GM12878 (cell line): Measurements from ENCODE around the gene NR4A2. TPM values are rescaled to one million over a fixed set of nuclear protein-coding genes. Genes with fewer than 3 reads are reported as not detected.

ENCODE experiments used
- ATF7 ChIP-seq: fragments of 450-650 bp; IDR thresholded peaks from 2 replicates; pipeline ENCODE4 v1.6.1; 2016; ENCODE audit warnings: low read depth, mild to moderate bottlenecking
- BCL11A ChIP-seq: IDR thresholded peaks from 2 replicates; pipeline ENCODE4 v1.6.1; 2011; ENCODE audit warnings: low read depth, low read length
- EZH2 ChIP-seq: IDR thresholded peaks from 2 replicates; pipeline ENCODE4 v1.6.1; 2012; ENCODE audit warnings: low read depth, mild to moderate bottlenecking, control low read depth, inconsistent platforms, low read length, borderline replicate concordance; ENCODE audit not compliant: control insufficient read depth
- FOXK2 ChIP-seq: fragments of 450-650 bp; IDR thresholded peaks from 2 replicates; pipeline ENCODE4 v1.6.1; 2017; ENCODE audit warnings: mild to moderate bottlenecking, moderate library complexity
- HDAC6 ChIP-seq: fragments of 200-600 bp; sonication (generic); IDR thresholded peaks from one replicate; pipeline ENCODE4 v1.8.0; 2017; ENCODE audit warnings: antibody characterized with exemption; ENCODE audit not compliant: unreplicated experiment
- KDM1A ChIP-seq: fragments of 200-600 bp; sonication (generic); IDR thresholded peaks from 2 replicates; pipeline ENCODE4 v1.6.1; 2016; ENCODE audit warnings: borderline replicate concordance
- MTA3 ChIP-seq: IDR thresholded peaks from 2 replicates; pipeline ENCODE4 v1.6.1; 2012; ENCODE audit warnings: low read length, inconsistent platforms, borderline replicate concordance
- NR2F1 ChIP-seq: fragments of 450-650 bp; conservative IDR thresholded peaks from 2 replicates; pipeline ENCODE4 v1.6.1; 2017; ENCODE audit warnings: mild to moderate bottlenecking
- PAX8 ChIP-seq: fragments of 450-650 bp; IDR thresholded peaks from 2 replicates; pipeline ENCODE4 v1.6.1; 2017; ENCODE audit warnings: mild to moderate bottlenecking, moderate library complexity
- SMARCA5 ChIP-seq: fragments of 450-650 bp; IDR thresholded peaks from 2 replicates; pipeline ENCODE4 v1.6.1; 2017; ENCODE audit warnings: mild to moderate bottlenecking
- SPI1 ChIP-seq: IDR thresholded peaks from 2 replicates; pipeline ENCODE4 v1.6.1; 2011; ENCODE audit warnings: low read depth, mild to moderate bottlenecking, low read length, moderate library complexity, borderline replicate concordance; ENCODE audit not compliant: insufficient read depth
- SREBF1 ChIP-seq: IDR thresholded peaks from 2 replicates; pipeline ENCODE4 v1.6.1; 2012; ENCODE audit warnings: mild to moderate bottlenecking, low read length
- YBX1 ChIP-seq: fragments of 450-650 bp; IDR thresholded peaks from 2 replicates; pipeline ENCODE4 v1.6.1; 2016; ENCODE audit warnings: antibody characterized with exemption
- ZNF207 ChIP-seq: fragments of 450-650 bp; IDR thresholded peaks from 2 replicates; pipeline ENCODE4 v1.6.1; 2014; ENCODE audit warnings: antibody characterized with exemption, mild to moderate bottlenecking, borderline replicate concordance
- polyA plus RNA-seq, 11 experiments: library from polyadenylated mRNA; depleted of rRNA in 4 of 11; unstranded in 6 of 11; stranded (reverse) in 5 of 11; fragments of >200 nt; fragmentation: Nextera tagmentation in 4 of 11; fragmentation: Illumina TruSeq in 1 of 11; extraction: Ambion mirVana in 4 of 11; extraction: Trizol in 1 of 11; gene quantifications; 1 replicate in 1 of 11; 2 replicates in 10 of 11; pipeline versions ENCODE4 v1.2.1 to v1.2.3, GENCODE V29; 2011 to 2016; ENCODE audit warnings: inconsistent platforms in 2 of 11, missing spikeins in 2 of 11, low read depth in 1 of 11
- total RNA-seq, 4 experiments: library from RNA; depleted of rRNA in 3 of 4; stranded (reverse); fragments of >200 nt in 3 of 4; fragmentation: Illumina TruSeq in 1 of 4; extraction: Trizol in 1 of 4; gene quantifications; 2 replicates each; pipeline versions ENCODE4 v1.2.1 to v1.2.3, GENCODE V29; 2013 to 2021
- TF ChIP-seq, protein P1 (sequence below): fragments of 450-650 bp; IDR thresholded peaks from 2 replicates; pipeline ENCODE4 v1.6.1; 2016; ENCODE audit warnings: mild to moderate bottlenecking
- TF ChIP-seq, protein P2 (sequence below): fragments of 450-650 bp; IDR thresholded peaks from 2 replicates; pipeline ENCODE4 v1.6.1; 2016; ENCODE audit warnings: mild to moderate bottlenecking
- TF ChIP-seq, protein P3 (sequence below): fragments of 450-650 bp; IDR thresholded peaks from 2 replicates; pipeline ENCODE4 v1.6.1; 2017; ENCODE audit warnings: mild to moderate bottlenecking, moderate library complexity
- TF ChIP-seq, protein P4 (sequence below): IDR thresholded peaks from 2 replicates; pipeline ENCODE4 v1.6.1; 2011; ENCODE audit warnings: low read depth, mild to moderate bottlenecking, low read length, moderate library complexity, borderline replicate concordance; ENCODE audit errors: extremely low read depth
- TF ChIP-seq, protein P5 (sequence below): fragments of 450-650 bp; IDR thresholded peaks from 2 replicates; pipeline ENCODE4 v1.6.1; 2014; ENCODE audit warnings: mild to moderate bottlenecking
- TF ChIP-seq, protein P6 (sequence below): IDR thresholded peaks from 2 replicates; pipeline ENCODE4 v1.6.1; 2012; ENCODE audit warnings: low read depth, low read length, improper control_type of control experiment
- TF ChIP-seq, protein P7 (sequence below): IDR thresholded peaks from 2 replicates; pipeline ENCODE4 v1.6.1; 2012; ENCODE audit warnings: low read depth, low read length, improper control_type of control experiment

The NR4A2 gene
- total and polyA plus RNA-seq, 10 of the 15 experiments (the other 5 are each of a cell fraction or from before 2014, with no cell fraction given) = 0.15 to 3.4 (median 0.58) TPM

DNA sequence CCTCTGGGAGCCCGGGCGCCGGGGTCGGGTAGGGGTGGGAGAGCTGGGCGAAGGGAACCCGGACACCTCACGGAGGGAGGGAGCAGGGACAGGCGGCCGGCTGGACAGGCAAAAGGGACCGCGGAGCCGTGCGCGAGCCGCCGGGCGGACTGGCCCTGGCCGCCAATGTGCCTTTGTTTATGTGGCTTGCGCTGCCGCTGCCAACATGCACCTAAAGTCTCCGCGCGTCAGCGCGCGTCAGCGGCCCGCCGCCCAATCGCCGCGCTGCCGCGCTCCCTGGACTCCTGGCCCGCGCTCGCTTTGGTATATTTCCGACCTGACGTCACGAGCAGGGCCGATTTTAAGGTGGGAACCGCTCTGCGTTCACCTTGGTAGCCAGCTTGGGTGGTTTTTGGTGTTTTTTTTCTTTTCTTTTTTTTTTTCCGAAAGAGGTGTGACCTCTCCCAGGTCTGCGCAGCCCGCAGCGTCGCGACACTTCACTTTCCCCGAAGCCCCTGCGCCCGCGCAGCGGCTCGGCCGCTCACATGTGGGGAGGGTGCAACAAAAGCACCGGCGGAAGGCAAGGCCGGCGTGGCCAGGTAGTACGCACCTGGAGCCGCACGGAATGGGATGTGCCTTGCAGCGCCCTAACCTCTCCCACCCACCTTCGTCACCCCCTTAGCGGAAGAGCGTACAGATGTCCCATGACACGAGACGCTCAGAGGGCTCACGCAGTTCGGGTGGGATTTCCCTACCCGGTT is at the start of gene NR4A2 (continued):
- TF ChIP-seq, protein P1, sequence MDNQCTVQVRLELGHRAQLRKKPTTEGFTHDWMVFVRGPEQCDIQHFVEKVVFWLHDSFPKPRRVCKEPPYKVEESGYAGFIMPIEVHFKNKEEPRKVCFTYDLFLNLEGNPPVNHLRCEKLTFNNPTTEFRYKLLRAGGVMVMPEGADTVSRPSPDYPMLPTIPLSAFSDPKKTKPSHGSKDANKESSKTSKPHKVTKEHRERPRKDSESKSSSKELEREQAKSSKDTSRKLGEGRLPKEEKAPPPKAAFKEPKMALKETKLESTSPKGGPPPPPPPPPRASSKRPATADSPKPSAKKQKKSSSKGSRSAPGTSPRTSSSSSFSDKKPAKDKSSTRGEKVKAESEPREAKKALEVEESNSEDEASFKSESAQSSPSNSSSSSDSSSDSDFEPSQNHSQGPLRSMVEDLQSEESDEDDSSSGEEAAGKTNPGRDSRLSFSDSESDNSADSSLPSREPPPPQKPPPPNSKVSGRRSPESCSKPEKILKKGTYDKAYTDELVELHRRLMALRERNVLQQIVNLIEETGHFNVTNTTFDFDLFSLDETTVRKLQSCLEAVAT = peak; percentile 37
- TF ChIP-seq HDAC6 (no peak), KDM1A (no peak), BCL11A (0 out of 2 replicates have a peak, but pooled peaks have one; percentile 16), SPI1 (no peak), EZH2 (no peak), ATF7 (peak; percentile 71), MTA3 (no peak), NR2F1 (peak; percentile 37; the same call in 1 of the 2 replicates), FOXK2 (no peak), ZNF207 (no peak), PAX8 (no peak), SREBF1 (no peak), SMARCA5 (no peak), YBX1 (no peak)
- TF ChIP-seq, protein P2, sequence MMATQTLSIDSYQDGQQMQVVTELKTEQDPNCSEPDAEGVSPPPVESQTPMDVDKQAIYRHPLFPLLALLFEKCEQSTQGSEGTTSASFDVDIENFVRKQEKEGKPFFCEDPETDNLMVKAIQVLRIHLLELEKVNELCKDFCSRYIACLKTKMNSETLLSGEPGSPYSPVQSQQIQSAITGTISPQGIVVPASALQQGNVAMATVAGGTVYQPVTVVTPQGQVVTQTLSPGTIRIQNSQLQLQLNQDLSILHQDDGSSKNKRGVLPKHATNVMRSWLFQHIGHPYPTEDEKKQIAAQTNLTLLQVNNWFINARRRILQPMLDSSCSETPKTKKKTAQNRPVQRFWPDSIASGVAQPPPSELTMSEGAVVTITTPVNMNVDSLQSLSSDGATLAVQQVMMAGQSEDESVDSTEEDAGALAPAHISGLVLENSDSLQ = peak; percentile 25; the same call in 1 of the 2 replicates
- TF ChIP-seq, protein P3, sequence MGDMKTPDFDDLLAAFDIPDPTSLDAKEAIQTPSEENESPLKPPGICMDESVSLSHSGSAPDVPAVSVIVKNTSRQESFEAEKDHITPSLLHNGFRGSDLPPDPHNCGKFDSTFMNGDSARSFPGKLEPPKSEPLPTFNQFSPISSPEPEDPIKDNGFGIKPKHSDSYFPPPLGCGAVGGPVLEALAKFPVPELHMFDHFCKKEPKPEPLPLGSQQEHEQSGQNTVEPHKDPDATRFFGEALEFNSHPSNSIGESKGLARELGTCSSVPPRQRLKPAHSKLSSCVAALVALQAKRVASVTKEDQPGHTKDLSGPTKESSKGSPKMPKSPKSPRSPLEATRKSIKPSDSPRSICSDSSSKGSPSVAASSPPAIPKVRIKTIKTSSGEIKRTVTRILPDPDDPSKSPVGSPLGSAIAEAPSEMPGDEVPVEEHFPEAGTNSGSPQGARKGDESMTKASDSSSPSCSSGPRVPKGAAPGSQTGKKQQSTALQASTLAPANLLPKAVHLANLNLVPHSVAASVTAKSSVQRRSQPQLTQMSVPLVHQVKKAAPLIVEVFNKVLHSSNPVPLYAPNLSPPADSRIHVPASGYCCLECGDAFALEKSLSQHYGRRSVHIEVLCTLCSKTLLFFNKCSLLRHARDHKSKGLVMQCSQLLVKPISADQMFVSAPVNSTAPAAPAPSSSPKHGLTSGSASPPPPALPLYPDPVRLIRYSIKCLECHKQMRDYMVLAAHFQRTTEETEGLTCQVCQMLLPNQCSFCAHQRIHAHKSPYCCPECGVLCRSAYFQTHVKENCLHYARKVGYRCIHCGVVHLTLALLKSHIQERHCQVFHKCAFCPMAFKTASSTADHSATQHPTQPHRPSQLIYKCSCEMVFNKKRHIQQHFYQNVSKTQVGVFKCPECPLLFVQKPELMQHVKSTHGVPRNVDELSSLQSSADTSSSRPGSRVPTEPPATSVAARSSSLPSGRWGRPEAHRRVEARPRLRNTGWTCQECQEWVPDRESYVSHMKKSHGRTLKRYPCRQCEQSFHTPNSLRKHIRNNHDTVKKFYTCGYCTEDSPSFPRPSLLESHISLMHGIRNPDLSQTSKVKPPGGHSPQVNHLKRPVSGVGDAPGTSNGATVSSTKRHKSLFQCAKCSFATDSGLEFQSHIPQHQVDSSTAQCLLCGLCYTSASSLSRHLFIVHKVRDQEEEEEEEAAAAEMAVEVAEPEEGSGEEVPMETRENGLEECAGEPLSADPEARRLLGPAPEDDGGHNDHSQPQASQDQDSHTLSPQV = no peak
- TF ChIP-seq, protein P4, sequence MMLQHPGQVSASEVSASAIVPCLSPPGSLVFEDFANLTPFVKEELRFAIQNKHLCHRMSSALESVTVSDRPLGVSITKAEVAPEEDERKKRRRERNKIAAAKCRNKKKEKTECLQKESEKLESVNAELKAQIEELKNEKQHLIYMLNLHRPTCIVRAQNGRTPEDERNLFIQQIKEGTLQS = no peak
- TF ChIP-seq, protein P5, sequence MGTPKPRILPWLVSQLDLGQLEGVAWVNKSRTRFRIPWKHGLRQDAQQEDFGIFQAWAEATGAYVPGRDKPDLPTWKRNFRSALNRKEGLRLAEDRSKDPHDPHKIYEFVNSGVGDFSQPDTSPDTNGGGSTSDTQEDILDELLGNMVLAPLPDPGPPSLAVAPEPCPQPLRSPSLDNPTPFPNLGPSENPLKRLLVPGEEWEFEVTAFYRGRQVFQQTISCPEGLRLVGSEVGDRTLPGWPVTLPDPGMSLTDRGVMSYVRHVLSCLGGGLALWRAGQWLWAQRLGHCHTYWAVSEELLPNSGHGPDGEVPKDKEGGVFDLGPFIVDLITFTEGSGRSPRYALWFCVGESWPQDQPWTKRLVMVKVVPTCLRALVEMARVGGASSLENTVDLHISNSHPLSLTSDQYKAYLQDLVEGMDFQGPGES = no peak
- TF ChIP-seq, protein P6, sequence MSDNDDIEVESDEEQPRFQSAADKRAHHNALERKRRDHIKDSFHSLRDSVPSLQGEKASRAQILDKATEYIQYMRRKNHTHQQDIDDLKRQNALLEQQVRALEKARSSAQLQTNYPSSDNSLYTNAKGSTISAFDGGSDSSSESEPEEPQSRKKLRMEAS = peak; percentile 60
- TF ChIP-seq, protein P7, sequence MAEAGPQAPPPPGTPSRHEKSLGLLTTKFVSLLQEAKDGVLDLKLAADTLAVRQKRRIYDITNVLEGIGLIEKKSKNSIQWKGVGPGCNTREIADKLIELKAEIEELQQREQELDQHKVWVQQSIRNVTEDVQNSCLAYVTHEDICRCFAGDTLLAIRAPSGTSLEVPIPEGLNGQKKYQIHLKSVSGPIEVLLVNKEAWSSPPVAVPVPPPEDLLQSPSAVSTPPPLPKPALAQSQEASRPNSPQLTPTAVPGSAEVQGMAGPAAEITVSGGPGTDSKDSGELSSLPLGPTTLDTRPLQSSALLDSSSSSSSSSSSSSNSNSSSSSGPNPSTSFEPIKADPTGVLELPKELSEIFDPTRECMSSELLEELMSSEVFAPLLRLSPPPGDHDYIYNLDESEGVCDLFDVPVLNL = no peak
